PFSK-1 (cell line): ENCODE measurements around the gene HAVCR2.

Source experiments
- FOXP2 ChIP-seq: optimal IDR thresholded peaks from 2 replicates; pipeline ENCODE3; 2011; ENCODE audit warnings: borderline replicate concordance, control low read depth, inconsistent platforms; ENCODE audit not compliant: insufficient read depth; ENCODE audit errors: extremely low read length, extremely low read depth
- POLR2AphosphoS5 ChIP-seq: IDR thresholded peaks from 2 replicates; pipeline ENCODE4 v1.6.1; 2012; ENCODE audit warnings: low read depth, mild to moderate bottlenecking, control low read depth, low read length, moderate library complexity
- SIN3A ChIP-seq: IDR thresholded peaks from 2 replicates; pipeline ENCODE4 v1.6.1; 2012; ENCODE audit warnings: mild to moderate bottlenecking, low read length, moderate library complexity, borderline replicate concordance; ENCODE audit not compliant: insufficient read depth
- TF ChIP-seq, protein P1 (sequence below), 2 experiments: IDR thresholded peaks; 2 replicates each; pipeline versions ENCODE4 v1.6.1 to v1.8.0; 2011 to 2012; ENCODE audit warnings: low read depth in 2 of 2, low read length in 2 of 2, control low read depth in 1 of 2, inconsistent platforms in 1 of 2, mild to moderate bottlenecking in 1 of 2, moderate library complexity in 1 of 2; ENCODE audit not compliant: insufficient read depth in 1 of 2

DNA sequence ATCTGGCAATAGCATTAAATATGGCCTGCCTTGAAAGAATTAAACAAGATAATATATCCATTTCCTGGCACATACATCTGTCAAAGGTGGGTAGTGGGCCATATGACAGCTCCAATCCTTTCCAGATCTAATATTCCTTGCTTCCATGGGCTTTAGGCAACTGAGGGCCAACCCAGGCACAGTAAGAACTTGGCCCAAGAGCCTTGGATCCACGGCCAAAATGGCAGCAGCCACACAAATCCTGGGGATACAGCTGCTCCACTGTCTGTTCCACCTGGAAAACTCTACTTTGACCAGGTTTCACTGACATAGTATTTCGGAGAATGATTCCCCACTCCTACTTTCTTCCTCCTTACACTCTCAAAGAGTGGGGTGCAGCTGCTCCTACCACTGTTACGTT, 63.2 kb downstream of the HAVCR2 start:
- TF ChIP-seq SIN3A (no peak), FOXP2 (no peak), POLR2AphosphoS5 (no peak)
- TF ChIP-seq, protein P1, sequence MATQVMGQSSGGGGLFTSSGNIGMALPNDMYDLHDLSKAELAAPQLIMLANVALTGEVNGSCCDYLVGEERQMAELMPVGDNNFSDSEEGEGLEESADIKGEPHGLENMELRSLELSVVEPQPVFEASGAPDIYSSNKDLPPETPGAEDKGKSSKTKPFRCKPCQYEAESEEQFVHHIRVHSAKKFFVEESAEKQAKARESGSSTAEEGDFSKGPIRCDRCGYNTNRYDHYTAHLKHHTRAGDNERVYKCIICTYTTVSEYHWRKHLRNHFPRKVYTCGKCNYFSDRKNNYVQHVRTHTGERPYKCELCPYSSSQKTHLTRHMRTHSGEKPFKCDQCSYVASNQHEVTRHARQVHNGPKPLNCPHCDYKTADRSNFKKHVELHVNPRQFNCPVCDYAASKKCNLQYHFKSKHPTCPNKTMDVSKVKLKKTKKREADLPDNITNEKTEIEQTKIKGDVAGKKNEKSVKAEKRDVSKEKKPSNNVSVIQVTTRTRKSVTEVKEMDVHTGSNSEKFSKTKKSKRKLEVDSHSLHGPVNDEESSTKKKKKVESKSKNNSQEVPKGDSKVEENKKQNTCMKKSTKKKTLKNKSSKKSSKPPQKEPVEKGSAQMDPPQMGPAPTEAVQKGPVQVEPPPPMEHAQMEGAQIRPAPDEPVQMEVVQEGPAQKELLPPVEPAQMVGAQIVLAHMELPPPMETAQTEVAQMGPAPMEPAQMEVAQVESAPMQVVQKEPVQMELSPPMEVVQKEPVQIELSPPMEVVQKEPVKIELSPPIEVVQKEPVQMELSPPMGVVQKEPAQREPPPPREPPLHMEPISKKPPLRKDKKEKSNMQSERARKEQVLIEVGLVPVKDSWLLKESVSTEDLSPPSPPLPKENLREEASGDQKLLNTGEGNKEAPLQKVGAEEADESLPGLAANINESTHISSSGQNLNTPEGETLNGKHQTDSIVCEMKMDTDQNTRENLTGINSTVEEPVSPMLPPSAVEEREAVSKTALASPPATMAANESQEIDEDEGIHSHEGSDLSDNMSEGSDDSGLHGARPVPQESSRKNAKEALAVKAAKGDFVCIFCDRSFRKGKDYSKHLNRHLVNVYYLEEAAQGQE (IDR thresholded peaks at IDR 0.05; ENCODE audit: insufficient read depth in 1 of 2, low read depth in 2 of 2, low read length in 2 of 2), result no peak
